Lower leg skin (tissue), 3 donors: ENCODE results near the gene TMED10.

Source experiments
- CTCF ChIP-seq, 3 donors: fragments of 450-650 bp; IDR thresholded peaks; one replicate each; pipeline ENCODE4 v1.5.1; 2016; ENCODE audit warnings: antibody characterized with exemption in 3 of 3, mild to moderate bottlenecking in 3 of 3, moderate library complexity in 2 of 3
- POLR2A ChIP-seq, 2 donors: fragments of 450-650 bp; IDR thresholded peaks; one replicate each; pipeline ENCODE4 v1.6.1; 2016 to 2017; ENCODE audit warnings: antibody characterized with exemption in 2 of 2, mild to moderate bottlenecking in 1 of 2, moderate library complexity in 1 of 2

DNA sequence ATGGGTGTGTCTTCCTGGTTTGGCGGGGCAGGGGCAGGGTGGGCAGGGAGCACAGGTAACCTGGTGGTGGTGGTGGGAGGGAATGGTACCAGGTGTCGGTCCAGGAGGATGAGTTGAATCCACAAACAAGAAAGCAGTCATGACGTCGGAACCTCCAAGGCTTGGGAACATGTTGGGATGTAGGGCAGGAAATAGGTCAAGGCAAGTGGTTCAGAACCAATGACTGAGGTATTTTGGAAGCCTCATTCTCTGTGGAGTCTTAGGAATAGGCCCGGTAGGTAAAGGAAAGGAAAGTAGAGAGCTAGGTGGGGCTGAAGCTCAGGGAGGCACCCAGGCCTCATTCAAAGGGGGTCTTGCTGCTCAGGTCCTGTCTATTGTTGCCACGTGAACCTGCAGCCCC lies 39.1 kb upstream of the TMED10 start:
- no peak for TF ChIP-seq CTCF (IDR thresholded peaks at IDR 0.05)
- no peak for TF ChIP-seq POLR2A (IDR thresholded peaks at IDR 0.05)
